Neural cell (in vitro differentiated cells): ENCODE results near the gene ADORA2A.

Experiments used
- MXI1 ChIP-seq: fragments of 450-650 bp; conservative IDR thresholded peaks from 2 replicates; pipeline ENCODE4 v1.6.1; 2014; ENCODE audit warnings: antibody characterized with exemption, mild to moderate bottlenecking; ENCODE audit not compliant: poor library complexity, severe bottlenecking
- TAF1 ChIP-seq: IDR thresholded peaks from 2 replicates; pipeline ENCODE4 v1.6.1; 2012; ENCODE audit warnings: low read depth

DNA sequence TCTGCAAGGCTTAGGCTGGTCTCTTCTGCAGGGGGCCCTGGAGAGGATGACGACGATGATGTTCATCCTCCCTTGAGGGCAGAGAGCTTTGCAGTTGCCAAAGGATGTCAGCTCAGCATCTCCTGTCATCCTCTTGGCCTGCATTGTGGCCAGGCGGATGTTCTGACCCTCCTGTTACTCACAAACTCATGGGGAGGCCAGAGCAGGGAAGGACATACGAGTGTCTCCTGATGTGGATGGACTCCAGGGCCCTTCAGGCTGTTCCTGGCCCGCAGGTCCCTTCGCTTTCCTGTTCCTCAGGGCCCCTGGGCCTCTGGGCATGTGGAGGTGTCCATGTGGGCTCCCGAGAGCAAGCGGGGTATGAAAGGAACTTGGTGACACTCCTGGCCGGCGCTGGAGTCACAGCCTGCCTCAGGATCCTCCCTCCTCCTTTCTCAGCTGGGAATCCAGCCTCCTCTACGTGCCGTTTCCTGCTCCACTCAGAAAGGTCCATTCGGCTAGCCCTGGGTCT, 8.5 kb downstream of the ADORA2A start:
- TF ChIP-seq TAF1, result no peak
- TF ChIP-seq MXI1, result no peak
